Motor neuron (in vitro differentiated cells): ENCODE measurements around the gene IKZF2. TPM values are rescaled to one million over a fixed set of nuclear protein-coding genes. Genes with fewer than 3 reads are reported as not detected.
A peak's percentile ranks its signal among the peaks of the same experiment; 100 is the strongest.

Source experiments
- ATAC-seq, 8 experiments: fragments of 200-7000 bp; cut with Tn5 transposase; replicated peaks in 6 of 8; 2 replicates each; pipeline ENCODE4 v1.8.0; 2021; ENCODE audit warnings: mild to moderate bottlenecking in 8 of 8, moderate library complexity in 8 of 8
- H3K27ac ChIP-seq, 2 donors: fragments of 250-450 bp; sonication (Bioruptor Pico); 2 replicates each; pipeline ENCODE4 v1.9.0; 2021; ENCODE audit warnings: antibody characterized with exemption in 2 of 2, mild to moderate bottlenecking in 2 of 2, moderate library complexity in 1 of 2
- H3K4me1 ChIP-seq, 2 donors: fragments of 250-450 bp; sonication (Bioruptor Pico); replicated peaks in 1 of 2; 2 replicates each; pipeline ENCODE4 v1.6.1; 2021; ENCODE audit warnings: antibody characterized with exemption in 2 of 2, mild to moderate bottlenecking in 2 of 2, moderate library complexity in 1 of 2
- H3K4me3 ChIP-seq, 5 donors: fragments of 250-450 bp; sonication (Bioruptor Pico); 2 replicates each; pipeline ENCODE4 v1.9.0; 2021; ENCODE audit warnings: antibody characterized with exemption in 5 of 5, mild to moderate bottlenecking in 5 of 5, moderate library complexity in 4 of 5
- WGBS, 10 experiments: fragments of 450-650 bp; shearing (Covaris generic); methylation state at CpG; one replicate each; pipeline ENCODE4 v1.0.0; 2022; 5-methylcytosine and 5-hydroxymethylcytosine counted together
- in situ Hi-C, 9 experiments: fragments of 400-800 bp; cut with MboI; loops; one replicate each; pipeline ENCODE4 v1.15.0; 2021; ENCODE audit warnings: low sequenced_read_pairs in 9 of 9, low pct_unique_long_range_greater_than_20kb in 2 of 9; ENCODE audit not compliant: unreplicated experiment in 9 of 9
- total RNA-seq, 8 experiments: library from RNA; unstranded; fragments of 300-600 nt; gene quantifications; 2 replicates each; pipeline versions ENCODE4 v1.2.3 to v1.2.4, GENCODE V29; 2022

The IKZF2 gene
- total RNA-seq, 8 experiments from 2014 or later: 1.0 to 20.2 (median 6.4) TPM

GRCh38 chr2:213167271-213167930 lies 16.0 kb upstream of the IKZF2 start:
- peak in 7 of 8 experiments; percentile 24 to 92 (median 42) for ATAC-seq
- no peak overlapping the region for H3K4me3 ChIP-seq
- in situ Hi-C loops: loop anchor here in 3 of 9 experiments (25.0 kb wide), 1 partner anchor 480 kb away; no protein-coding TSS in a partner anchor
- 35 to 90% (median 55%) methylated on average over 1 to 2 of the region's 2 CpGs; no CpG with 5 or more reads in 1 of the 10 experiments for WGBS, 10 experiments
- H3K4me1 ChIP-seq: peaks cover 9 to 18% of the 10 kb centered on the region in 2 donors
- H3K27ac ChIP-seq: no peak overlapping the region

- ATAC-seq: no peak
- H3K27ac ChIP-seq: no peak overlapping the region
- in situ Hi-C loops: loop anchor here in 3 of 9 experiments (25.0 kb wide), 1 partner anchor 479 kb away; no protein-coding TSS in a partner anchor
- H3K4me3 ChIP-seq: no peak overlapping the region
- peaks cover 9 to 25% of the 10 kb centered on the region in 2 donors for H3K4me1 ChIP-seq
Measured at GRCh38 chr2:213166109-213166508, 14.7 kb upstream of the IKZF2 start.

GRCh38 chr2:213164263-213164662 lies 12.9 kb upstream of the IKZF2 start:
- no peak overlapping the region for H3K4me3 ChIP-seq
- H3K4me1 ChIP-seq: peaks cover 9 to 25% of the 10 kb centered on the region in 2 donors
- H3K27ac ChIP-seq: no peak overlapping the region
- ATAC-seq: no peak
- in situ Hi-C loops: loop anchor here in 3 of 9 experiments (25.0 kb wide), 1 partner anchor 477 kb away; no protein-coding TSS in a partner anchor

GRCh38 chr2:213162516-213163118 lies 11.2 kb upstream of the IKZF2 start:
- 38 to 100% (median 90%) methylated on average over 1 to 3 of the region's 3 CpGs; no CpG with 5 or more reads in 1 of the 10 experiments for WGBS, 10 experiments
- no peak for ATAC-seq
- in situ Hi-C loops: loop anchor here in 3 of 9 experiments (25.0 kb wide), 1 partner anchor 475 kb away; no protein-coding TSS in a partner anchor

GRCh38 chr2:213161759-213162515 lies 10.5 kb upstream of the IKZF2 start:
- no peak overlapping the region for H3K27ac ChIP-seq
- in situ Hi-C loops: loop anchor here in 3 of 9 experiments (25.0 kb wide), 1 partner anchor 475 kb away; no protein-coding TSS in a partner anchor
- no peak for ATAC-seq
- 34 to 93% (median 66%) methylated on average over 3 to 5 of the region's 5 CpGs; no CpG with 5 or more reads in 1 of the 10 experiments for WGBS, 10 experiments
- peaks cover under 1 to 12% of the 10 kb centered on the region in 2 donors for H3K4me1 ChIP-seq
- H3K4me3 ChIP-seq: no peak overlapping the region

More at GRCh38 chr2:213162516-213163118, 11.2 kb upstream of the IKZF2 start:
- H3K4me3 ChIP-seq: no peak overlapping the region
- no peak overlapping the region for H3K27ac ChIP-seq
- peaks cover 7 to 19% of the 10 kb centered on the region in 2 donors for H3K4me1 ChIP-seq

GRCh38 chr2:213159768-213160167 lies 8.4 kb upstream of the IKZF2 start:
- ATAC-seq: no peak
- Histone ChIP-seq H3K4me3 (no peak overlapping the region), H3K27ac (no peak overlapping the region), H3K4me1 (peaks cover 0 to 12% of the 10 kb centered on the region in 2 donors)
- 47 to 100% (median 94%) methylated on average over 1 to 2 of the region's 2 CpGs for WGBS, 10 experiments
- in situ Hi-C loops: loop anchor here in 4 of 9 experiments (10.0 to 25.0 kb wide), 2 partner anchors 472 to 475 kb away; no protein-coding TSS in a partner anchor

- Histone ChIP-seq H3K27ac (no peak overlapping the region), H3K4me1 (peaks cover 2 to 5% of the 10 kb centered on the region in 2 donors), H3K4me3 (no peak overlapping the region)
- in situ Hi-C loops: loop anchor here in 4 of 9 experiments (10.0 to 25.0 kb wide), 2 partner anchors 470 to 472 kb away; no protein-coding TSS in a partner anchor
- 60 to 100% (median 83%) methylated on average over 1 to 3 of the region's 3 CpGs; no CpG with 5 or more reads in 2 of the 10 experiments for WGBS, 10 experiments
- ATAC-seq: no peak
Measured at GRCh38 chr2:213157242-213157641, 5.8 kb upstream of the IKZF2 start.

- in situ Hi-C loops: loop anchor here in 4 of 9 experiments (10.0 to 25.0 kb wide), 2 partner anchors 469 to 472 kb away; no protein-coding TSS in a partner anchor
- H3K4me3 ChIP-seq: no peak overlapping the region
- no peak overlapping the region for H3K27ac ChIP-seq
- 10 to 100% (median 85%) methylated on average over 1 to 2 of the region's 2 CpGs for WGBS, 10 experiments
- no peak for ATAC-seq
- H3K4me1 ChIP-seq: peaks cover under 1 to 2% of the 10 kb centered on the region in 2 donors
Measured at GRCh38 chr2:213156717-213157116, 5.3 kb upstream of the IKZF2 start.

- Histone ChIP-seq H3K4me3 (peak overlapping the region in 4 of 5 donors; percentile 85 to 99 (median 98)), H3K27ac (no peak overlapping the region), H3K4me1 (peaks cover 3 to 6% of the 10 kb centered on the region in 2 donors)
- ATAC-seq: no peak
- in situ Hi-C loops: loop anchor here in 4 of 9 experiments (10.0 to 25.0 kb wide), 2 partner anchors 466 to 468 kb away; no protein-coding TSS in a partner anchor
- 0 to 90% (median 49%) methylated on average over 2 to 6 of the region's 6 CpGs for WGBS, 10 experiments
Measured at GRCh38 chr2:213152888-213153287, 1.5 kb upstream of the IKZF2 start.

GRCh38 chr2:213152065-213152794 lies 818 bp upstream of the IKZF2 start:
- peak overlapping the region; percentile 24 to 74 for H3K27ac ChIP-seq
- H3K4me3 ChIP-seq: peak overlapping the region; percentile 85 to 99 (median 97)
- WGBS, 10 experiments: 0 to 18% (median 6%) methylated on average over 1 to 6 of the region's 39 CpGs
- in situ Hi-C loops: loop anchor here in 4 of 9 experiments (10.0 to 25.0 kb wide), 2 partner anchors 465 to 467 kb away; no protein-coding TSS in a partner anchor
- ATAC-seq: peak; percentile 66 to 74 (median 70)
- peaks cover 3 to 6% of the 10 kb centered on the region in 2 donors for H3K4me1 ChIP-seq

GRCh38 chr2:213150315-213151097 lies 906 bp downstream of the IKZF2 start:
- Histone ChIP-seq H3K4me1 (peaks cover 3 to 6% of the 10 kb centered on the region in 2 donors), H3K4me3 (peak overlapping the region; percentile 85 to 99 (median 97)), H3K27ac (no peak overlapping the region)
- WGBS, 10 experiments: 0 to 60% (median 11%) methylated on average over 1 to 5 of the region's 10 CpGs; no CpG with 5 or more reads in 1 of the 10 experiments
- in situ Hi-C loops: loop anchor here in 4 of 9 experiments (10.0 to 25.0 kb wide), 2 partner anchors 463 to 466 kb away; no protein-coding TSS in a partner anchor
- ATAC-seq: no peak
